Testis (tissue), 2 donors: ENCODE data around the gene MOBP.

Experiments
- POLR2A ChIP-seq: fragments of 450-650 bp; IDR thresholded peaks from one replicate; pipeline ENCODE4 v1.6.1; 2017; ENCODE audit warnings: antibody characterized with exemption, mild to moderate bottlenecking, moderate library complexity
- TF ChIP-seq, protein P1 (sequence below), 3 experiments: fragments of 450-650 bp in 2 of 3; fragments of 200-600 bp in 1 of 3; sonication (generic) in 1 of 3; IDR thresholded peaks; one replicate each; pipeline ENCODE4 v1.5.1; 2016 to 2019; ENCODE audit warnings: antibody characterized with exemption in 3 of 3, mild to moderate bottlenecking in 2 of 3, moderate library complexity in 1 of 3

GRCh38 chr3:39479701-39480414 is 12.4 kb downstream of the MOBP start:
- TF ChIP-seq, protein P1, sequence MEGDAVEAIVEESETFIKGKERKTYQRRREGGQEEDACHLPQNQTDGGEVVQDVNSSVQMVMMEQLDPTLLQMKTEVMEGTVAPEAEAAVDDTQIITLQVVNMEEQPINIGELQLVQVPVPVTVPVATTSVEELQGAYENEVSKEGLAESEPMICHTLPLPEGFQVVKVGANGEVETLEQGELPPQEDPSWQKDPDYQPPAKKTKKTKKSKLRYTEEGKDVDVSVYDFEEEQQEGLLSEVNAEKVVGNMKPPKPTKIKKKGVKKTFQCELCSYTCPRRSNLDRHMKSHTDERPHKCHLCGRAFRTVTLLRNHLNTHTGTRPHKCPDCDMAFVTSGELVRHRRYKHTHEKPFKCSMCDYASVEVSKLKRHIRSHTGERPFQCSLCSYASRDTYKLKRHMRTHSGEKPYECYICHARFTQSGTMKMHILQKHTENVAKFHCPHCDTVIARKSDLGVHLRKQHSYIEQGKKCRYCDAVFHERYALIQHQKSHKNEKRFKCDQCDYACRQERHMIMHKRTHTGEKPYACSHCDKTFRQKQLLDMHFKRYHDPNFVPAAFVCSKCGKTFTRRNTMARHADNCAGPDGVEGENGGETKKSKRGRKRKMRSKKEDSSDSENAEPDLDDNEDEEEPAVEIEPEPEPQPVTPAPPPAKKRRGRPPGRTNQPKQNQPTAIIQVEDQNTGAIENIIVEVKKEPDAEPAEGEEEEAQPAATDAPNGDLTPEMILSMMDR (IDR thresholded peaks at IDR 0.05): no peak
- TF ChIP-seq POLR2A: no peak
